HG03520 (cell line): Measurements from ENCODE around the gene CFHR5.
"Not testable (repeated sequence)": the region's sequence is repeated elsewhere in the genome, so short reads cannot be mapped to it uniquely, and the experiment has no call there.

Experiments used
- ATAC-seq: cut with Tn5 transposase; IDR thresholded peaks from one replicate; pipeline ENCODE4 v1.9.1; 2021; ENCODE audit warnings: mild to moderate bottlenecking, moderate library complexity; ENCODE audit not compliant: unreplicated experiment

CFHR5 gene

GRCh38 chr1:196977278-196977677 is at the start of gene CFHR5:
TSS of gene CFHR5 (plus strand) at chr1:196977556. CDS start at chr1:196977665, 109 bp downstream.
- ATAC-seq: no peak

GRCh38 chr1:196932853-196933252 is 44.5 kb upstream of the CFHR5 start:
- not testable (repeated sequence) for ATAC-seq

GRCh38 chr1:196933531-196934189 is 43.7 kb upstream of the CFHR5 start:
- no peak for ATAC-seq

GRCh38 chr1:196941474-196941873 is 35.9 kb upstream of the CFHR5 start:
- not testable (repeated sequence) for ATAC-seq

- not testable (repeated sequence) for ATAC-seq
Observed at GRCh38 chr1:196943568-196943967, 33.8 kb upstream of the CFHR5 start, which contains the start of gene CFHR2. TSS of gene CFHR2 (plus strand) at chr1:196943738. CDS start at chr1:196943881, 143 bp downstream.

- ATAC-seq: peak; percentile 92
Observed at GRCh38 chr1:196951711-196952394, 25.5 kb upstream of the CFHR5 start.

GRCh38 chr1:196954778-196955177 is 22.6 kb upstream of the CFHR5 start:
- ATAC-seq: no peak

- no peak for ATAC-seq
Observed at GRCh38 chr1:196955926-196956325, 21.4 kb upstream of the CFHR5 start.

GRCh38 chr1:196960854-196961253 is 16.5 kb upstream of the CFHR5 start:
- ATAC-seq: peak; percentile 92

- no peak for ATAC-seq
Observed at GRCh38 chr1:196970182-196970581, 7.2 kb upstream of the CFHR5 start.

GRCh38 chr1:196976278-196976677 is 1.1 kb upstream of the CFHR5 start:
- ATAC-seq: no peak

- no peak for ATAC-seq
Observed at GRCh38 chr1:196980859-196981258, 3.5 kb downstream of the CFHR5 start.

GRCh38 chr1:196982247-196982646 is 4.9 kb downstream of the CFHR5 start:
- ATAC-seq: not testable (repeated sequence)

- ATAC-seq: not testable (repeated sequence)
Observed at GRCh38 chr1:196991919-196992651, 14.7 kb downstream of the CFHR5 start.

GRCh38 chr1:196993916-196994315 is 16.6 kb downstream of the CFHR5 start:
- ATAC-seq: no peak

- ATAC-seq: no peak
Observed at GRCh38 chr1:196997423-196997822, 20.1 kb downstream of the CFHR5 start.

- no peak for ATAC-seq
Observed at GRCh38 chr1:197001828-197002227, 24.5 kb downstream of the CFHR5 start.

- no peak for ATAC-seq
Observed at GRCh38 chr1:197003132-197003531, 25.8 kb downstream of the CFHR5 start.

GRCh38 chr1:197008861-197009260 is 31.5 kb downstream of the CFHR5 start:
- ATAC-seq: no peak

GRCh38 chr1:197011614-197012013 is 34.3 kb downstream of the CFHR5 start:
- ATAC-seq: no peak

GRCh38 chr1:197013234-197013633 is 35.9 kb downstream of the CFHR5 start:
- no peak for ATAC-seq

GRCh38 chr1:197016751-197017150 is 39.4 kb downstream of the CFHR5 start:
- ATAC-seq: no peak
